ENCODE data around the gene ADAMTS19. TPM values are rescaled to one million over a fixed set of nuclear protein-coding genes. Genes with fewer than 3 reads are reported as not detected.
"Not testable (repeated sequence)": the region's sequence is repeated elsewhere in the genome, so short reads cannot be mapped to it uniquely, and the experiment has no call there.

ADAMTS19 gene
- total and polyA plus RNA-seq, 9 donors: 0.18 to 23.5 (median 2.2) TPM

GRCh38 chr5:129554134-129554904 lies 94.2 kb downstream of the ADAMTS19 start:
- WGBS, 3 donors: 95 to 99% (median 96%) methylated on average over 2 of the region's 2 CpGs
- Histone ChIP-seq H3K27me3 (no peaks in the 10 kb centered on the region), H3K4me3 (no peak overlapping the region), H3K36me3 (no peaks in the 10 kb centered on the region), H3K9me3 (no peaks in the 10 kb centered on the region), H3K4me1 (ENCODE audit: insufficient read depth) (no peaks in the 10 kb centered on the region), H3K27ac (no peak overlapping the region)
- intact Hi-C loops (cut with DNase I): no loop called here
- TF ChIP-seq POLR2A (IDR thresholded peaks at IDR 0.05): no peak
- TF ChIP-seq CTCF (IDR thresholded peaks at IDR 0.05): no peak
- no peak for TF ChIP-seq EP300 (IDR thresholded peaks at IDR 0.05)
- DNase-seq: no peak

GRCh38 chr5:129563585-129563984 lies 103.5 kb downstream of the ADAMTS19 start:
- Histone ChIP-seq H3K27me3 (no peaks in the 10 kb centered on the region), H3K36me3 (no peaks in the 10 kb centered on the region), H3K9me3 (no peaks in the 10 kb centered on the region), H3K27ac (no peak overlapping the region), H3K4me3 (no peak overlapping the region), H3K4me1 (ENCODE audit: insufficient read depth) (no peaks in the 10 kb centered on the region)
- intact Hi-C loops (cut with DNase I): loop anchor here in 1 of 4 donors (10.0 kb wide), 1 partner anchor 179 kb away; no protein-coding TSS in a partner anchor
- WGBS, 3 donors: 80 to 84% (median 83%) methylated on average over 3 of the region's 3 CpGs
- no peak for DNase-seq
- TF ChIP-seq POLR2A (IDR thresholded peaks at IDR 0.05) (no peak), EP300 (IDR thresholded peaks at IDR 0.05) (no peak), CTCF (IDR thresholded peaks at IDR 0.05) (no peak)

GRCh38 chr5:129569295-129569694 lies 109.2 kb downstream of the ADAMTS19 start:
- WGBS, 3 donors: 65 to 85% (median 72%) methylated on average over 1 of the region's 1 CpG
- Histone ChIP-seq H3K4me1 (ENCODE audit: insufficient read depth) (no peaks in the 10 kb centered on the region), H3K4me3 (no peak overlapping the region), H3K36me3 (no peaks in the 10 kb centered on the region), H3K9me3 (no peaks in the 10 kb centered on the region), H3K27me3 (no peaks in the 10 kb centered on the region), H3K27ac (no peak overlapping the region)
- TF ChIP-seq POLR2A (IDR thresholded peaks at IDR 0.05) (no peak), EP300 (IDR thresholded peaks at IDR 0.05) (no peak), CTCF (IDR thresholded peaks at IDR 0.05) (no peak)
- intact Hi-C loops (cut with DNase I): loop anchor here in 1 of 4 donors (10.0 kb wide), 1 partner anchor 184 kb away; no protein-coding TSS in a partner anchor
- DNase-seq: no peak

- intact Hi-C loops (cut with DNase I): no loop called here
- TF ChIP-seq CTCF (IDR thresholded peaks at IDR 0.05) (no peak), EP300 (IDR thresholded peaks at IDR 0.05) (no peak), POLR2A (IDR thresholded peaks at IDR 0.05) (no peak)
- no peaks in the 10 kb centered on the region for H3K36me3 ChIP-seq
These were observed 112.0 kb downstream of the ADAMTS19 start for GRCh38 chr5:129572060-129572459.

GRCh38 chr5:129584496-129584895 lies 124.4 kb downstream of the ADAMTS19 start:
- DNase-seq; H3K36me3 ChIP-seq; H3K9me3 ChIP-seq; intact Hi-C loops (cut with DNase I); H3K4me1 ChIP-seq (ENCODE audit: insufficient read depth); H3K27me3 ChIP-seq; H3K27ac ChIP-seq; H3K4me3 ChIP-seq: not testable (repeated sequence)
- 47 to 71% (median 69%) methylated on average over 3 to 4 of the region's 4 CpGs for WGBS, 3 donors

More at GRCh38 chr5:129572060-129572459, 112.0 kb downstream of the ADAMTS19 start:
- Histone ChIP-seq H3K4me3 (no peak overlapping the region), H3K4me1 (ENCODE audit: insufficient read depth) (no peaks in the 10 kb centered on the region), H3K27ac (no peak overlapping the region), H3K9me3 (no peaks in the 10 kb centered on the region), H3K27me3 (no peaks in the 10 kb centered on the region)
- no peak for DNase-seq
- WGBS, 3 donors: 62 to 87% (median 81%) methylated on average over 2 of the region's 2 CpGs

All from ovary (tissue), 9 donors.